ENCODE results near the gene GNA15.
"Not testable (repeated sequence)": the region's sequence is repeated elsewhere in the genome, so short reads cannot be mapped to it uniquely, and the experiment has no call there.

Gene GNA15

DNA sequence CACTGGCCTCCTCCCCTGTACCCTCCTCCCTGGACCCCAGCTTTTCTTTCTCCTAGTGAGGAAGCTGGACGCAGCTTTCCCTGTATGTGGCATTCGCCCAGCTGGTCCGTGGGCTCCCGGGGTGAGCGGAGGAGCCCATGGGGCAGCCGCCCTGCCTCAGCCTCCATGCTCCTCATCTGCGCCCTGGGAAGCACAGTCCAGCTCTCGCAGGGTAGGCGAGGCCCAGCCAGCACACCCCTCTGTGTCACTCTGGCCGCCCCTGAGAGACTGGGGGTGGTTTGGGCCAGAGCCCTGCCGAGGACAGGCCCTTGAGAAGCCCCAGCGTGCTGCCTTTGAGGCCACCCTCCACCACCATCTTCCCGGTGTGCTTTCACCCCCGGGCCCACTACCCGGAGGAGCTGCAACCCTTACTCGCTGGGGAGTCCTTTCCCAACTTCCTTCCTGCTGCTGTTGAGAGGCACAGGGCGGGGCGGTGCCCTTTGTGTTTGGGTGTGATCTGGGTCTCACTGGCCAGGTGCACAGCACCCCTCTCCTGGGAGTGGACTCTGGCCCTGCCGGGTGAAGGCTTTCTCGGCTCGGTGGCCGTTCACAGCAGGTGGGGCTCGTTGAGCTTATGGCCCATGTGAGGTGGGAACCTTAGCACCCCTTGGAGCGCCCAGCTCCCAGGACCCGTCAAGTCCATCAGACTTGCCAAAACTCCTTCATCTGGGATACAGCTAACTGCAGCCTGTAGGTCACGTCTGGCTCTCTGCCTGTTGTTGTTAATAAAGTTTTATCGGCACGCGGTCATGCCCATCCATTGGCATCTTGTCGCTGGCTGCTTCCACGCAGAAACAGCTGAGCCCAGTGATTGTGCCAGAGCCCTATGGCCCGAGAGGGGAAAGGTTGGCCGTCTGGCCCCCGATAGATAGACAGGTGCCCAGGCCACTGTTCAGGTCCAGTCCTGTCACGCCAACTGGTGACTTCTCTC, 53.1 kb downstream of the GNA15 start:
- no peak for DNase-seq

DNA sequence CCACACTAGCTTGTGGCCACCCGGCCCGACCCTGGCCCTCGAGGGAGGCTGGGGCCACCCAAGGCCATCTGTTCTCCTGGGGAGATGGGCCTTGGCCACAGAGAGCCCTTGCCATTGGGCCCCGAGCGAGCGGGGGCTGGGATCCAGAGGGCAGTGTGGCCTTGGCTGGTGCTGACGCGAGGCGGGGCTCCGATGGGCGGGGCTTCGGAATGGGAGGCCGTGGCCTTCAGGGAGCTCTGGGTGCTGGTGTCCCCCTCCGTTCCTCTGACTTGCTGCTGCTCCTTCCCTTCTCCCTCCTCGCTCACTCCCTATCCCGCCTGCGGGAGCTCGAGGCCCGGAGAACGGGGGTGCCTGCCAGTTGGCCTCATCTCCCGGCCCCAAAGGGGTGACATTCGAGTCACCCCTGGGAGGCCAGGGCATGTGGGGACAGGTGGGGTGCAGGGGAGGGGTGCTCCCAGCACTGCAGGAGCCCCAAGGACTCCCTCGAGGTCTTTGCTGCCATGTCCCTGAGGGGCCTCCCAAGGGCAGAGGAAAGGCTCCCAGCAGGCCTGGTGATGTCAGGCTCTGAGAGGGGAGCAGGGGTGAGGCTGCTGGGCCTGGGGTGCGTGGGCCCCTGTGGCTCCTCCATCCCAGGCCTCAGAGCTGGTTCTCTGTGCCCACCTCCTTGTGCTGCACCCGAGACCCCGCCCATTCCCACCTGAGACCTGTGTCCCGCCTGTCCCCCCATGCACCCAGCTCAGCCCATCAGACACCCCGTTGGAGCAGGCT, 54.1 kb downstream of the GNA15 start:
- no peak for DNase-seq

DNA sequence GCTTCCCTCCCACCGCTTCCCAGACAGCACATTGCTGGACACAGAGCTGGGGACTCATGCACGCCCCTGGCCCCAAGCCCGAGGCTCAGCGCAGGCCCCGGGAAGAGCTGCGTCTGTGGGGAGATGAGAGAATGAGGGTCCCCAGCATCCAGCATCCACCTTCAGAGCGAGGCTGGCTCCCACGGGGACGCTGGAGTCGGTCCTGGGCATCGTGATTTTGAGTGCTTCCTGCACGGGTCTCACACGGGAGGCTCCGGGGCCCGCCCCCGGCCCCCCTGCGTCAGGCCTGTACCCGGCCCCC, 54.6 kb downstream of the GNA15 start:
- no peak for DNase-seq

DNA sequence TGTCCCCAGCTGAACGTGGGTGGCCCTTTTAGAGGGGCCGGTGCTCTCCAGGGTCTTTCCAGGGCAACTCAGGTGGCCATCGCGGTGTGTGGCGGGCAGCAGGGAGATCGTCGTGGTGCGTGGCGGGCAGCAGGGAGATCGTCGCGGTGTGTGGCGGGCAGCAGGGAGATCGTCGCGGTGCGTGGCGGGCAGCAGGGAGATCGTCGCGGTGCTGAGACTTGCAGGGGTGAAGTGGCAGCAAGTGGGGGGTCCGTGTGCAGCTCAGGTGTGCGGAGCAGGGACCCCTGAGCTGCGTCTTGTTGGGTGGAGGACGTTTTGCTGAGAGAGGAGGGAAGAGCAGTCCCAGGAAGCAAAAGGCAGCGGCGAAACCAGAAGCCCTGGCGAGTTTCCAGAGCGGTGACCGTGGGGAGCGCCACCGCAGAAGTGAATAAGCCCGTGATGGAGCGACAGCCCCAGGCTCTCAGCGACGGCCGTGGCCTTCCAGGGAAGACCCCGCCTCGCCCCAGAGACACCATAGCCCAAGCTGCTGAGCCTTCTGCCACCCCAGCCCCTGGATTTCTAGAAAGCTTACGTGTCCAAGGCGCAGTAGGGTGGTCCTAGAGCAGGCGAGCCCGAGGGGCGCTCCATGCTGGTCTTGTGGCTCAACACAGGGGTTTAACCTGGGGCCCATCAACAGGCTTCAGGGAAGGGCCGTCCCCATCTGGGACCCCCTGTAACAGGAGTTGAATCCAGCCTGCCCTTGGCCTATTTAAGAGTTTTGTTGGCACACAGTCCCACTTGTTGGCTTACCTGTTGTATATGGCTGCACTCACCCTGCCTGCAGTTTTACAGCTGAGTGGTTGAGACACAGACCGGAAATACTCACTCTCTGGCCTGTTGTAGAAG, 55.3 kb downstream of the GNA15 start:
- no peak for DNase-seq

DNA sequence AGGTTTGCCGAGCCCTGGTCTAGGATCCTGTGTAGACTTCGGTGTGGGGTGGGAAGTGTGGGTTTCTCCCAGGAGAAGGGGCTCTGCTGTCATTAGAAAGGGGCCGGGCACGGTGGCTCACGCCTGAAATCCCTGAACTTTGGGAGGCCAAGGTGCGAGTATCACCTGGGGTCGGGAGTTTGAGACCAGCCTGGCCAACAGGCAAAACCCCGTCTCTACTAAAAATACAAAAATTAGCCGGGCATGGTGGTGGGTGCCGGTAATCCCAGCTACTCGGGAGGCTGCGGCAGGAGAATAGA, 55.9 kb downstream of the GNA15 start:
- not testable (repeated sequence) for DNase-seq

DNA sequence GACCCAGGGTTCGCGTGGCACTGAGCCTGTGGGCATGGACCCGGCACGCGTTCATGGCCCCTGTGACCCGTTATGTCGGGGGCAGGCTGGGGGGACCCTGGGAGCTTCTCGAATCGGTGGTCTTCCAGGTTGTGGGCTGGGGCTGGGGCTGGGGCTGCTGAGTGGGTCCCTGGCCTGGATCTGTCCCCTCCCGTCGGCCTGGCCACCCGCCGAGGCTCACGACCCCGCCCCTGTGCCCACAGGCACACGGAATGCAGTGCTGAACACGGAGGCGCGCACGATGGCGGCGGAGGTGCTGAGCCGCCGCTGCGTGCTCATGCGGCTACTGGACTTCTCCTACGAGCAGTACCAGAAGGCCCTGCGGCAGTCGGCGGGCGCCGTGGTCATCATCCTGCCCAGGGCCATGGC, 56.4 kb downstream of the GNA15 start:
- DNase-seq, result no peak

DNA sequence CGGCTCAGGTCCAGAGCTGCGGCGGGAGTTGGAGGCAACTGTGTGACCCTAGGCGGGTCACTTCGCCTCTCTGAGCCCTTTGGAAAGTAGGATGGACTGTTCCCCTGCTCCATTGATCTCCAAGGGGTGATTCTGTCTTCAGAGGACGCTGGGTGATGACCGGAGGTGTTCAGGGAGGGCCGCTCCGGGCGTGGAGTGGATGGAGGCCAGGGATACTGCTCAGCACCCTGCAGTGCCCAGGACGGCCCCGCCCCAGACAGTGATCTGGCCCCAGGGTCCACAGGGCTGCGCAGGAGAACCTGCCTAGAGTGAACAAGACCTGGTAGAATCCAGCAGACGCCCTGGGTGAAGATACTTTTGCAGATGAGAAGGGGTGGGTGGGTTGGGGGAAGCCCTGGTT, 56.9 kb downstream of the GNA15 start:
- DNase-seq, result no peak

DNA sequence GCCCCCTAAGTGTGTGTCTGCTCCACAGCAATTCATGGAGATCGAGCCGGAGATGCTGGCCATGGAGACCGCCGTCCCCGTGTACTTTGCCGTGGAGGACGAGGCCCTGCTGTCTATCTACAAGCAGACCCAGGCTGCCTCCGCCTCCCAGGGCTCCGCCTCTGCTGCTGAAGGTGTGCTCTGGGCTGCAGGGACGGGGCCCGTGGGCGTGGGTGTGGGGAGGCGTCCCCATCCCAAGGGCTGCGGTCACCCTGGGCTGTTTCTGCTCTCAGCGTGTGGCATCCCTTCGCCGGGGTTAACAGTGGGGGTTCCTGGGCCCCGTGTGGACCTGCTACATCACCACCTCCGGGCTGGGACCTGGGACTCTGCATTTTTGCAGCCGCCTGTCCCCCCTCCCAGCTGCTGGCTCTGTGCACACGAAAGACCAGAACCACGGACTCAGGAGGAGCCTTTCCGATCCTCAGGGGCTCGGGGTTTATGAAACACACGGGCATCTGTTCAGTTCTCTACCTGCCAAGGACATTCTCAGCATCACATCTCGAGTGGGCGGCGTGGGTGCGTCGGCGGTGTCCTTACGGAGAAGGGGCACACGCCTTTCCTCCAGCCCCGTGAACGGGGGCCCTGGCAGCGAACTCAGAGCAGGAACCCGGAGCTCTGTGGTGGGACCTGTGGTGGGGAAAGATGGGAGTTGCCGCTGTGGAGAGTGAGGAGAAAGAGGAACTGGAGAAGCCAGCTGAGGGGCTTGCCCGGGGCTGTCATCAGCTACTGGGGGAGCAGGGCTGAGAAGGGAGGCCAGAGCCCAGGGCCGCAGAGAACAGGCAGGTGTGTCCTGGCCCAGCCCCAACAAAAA, 57.6 kb downstream of the GNA15 start:
- no peak for DNase-seq

DNA sequence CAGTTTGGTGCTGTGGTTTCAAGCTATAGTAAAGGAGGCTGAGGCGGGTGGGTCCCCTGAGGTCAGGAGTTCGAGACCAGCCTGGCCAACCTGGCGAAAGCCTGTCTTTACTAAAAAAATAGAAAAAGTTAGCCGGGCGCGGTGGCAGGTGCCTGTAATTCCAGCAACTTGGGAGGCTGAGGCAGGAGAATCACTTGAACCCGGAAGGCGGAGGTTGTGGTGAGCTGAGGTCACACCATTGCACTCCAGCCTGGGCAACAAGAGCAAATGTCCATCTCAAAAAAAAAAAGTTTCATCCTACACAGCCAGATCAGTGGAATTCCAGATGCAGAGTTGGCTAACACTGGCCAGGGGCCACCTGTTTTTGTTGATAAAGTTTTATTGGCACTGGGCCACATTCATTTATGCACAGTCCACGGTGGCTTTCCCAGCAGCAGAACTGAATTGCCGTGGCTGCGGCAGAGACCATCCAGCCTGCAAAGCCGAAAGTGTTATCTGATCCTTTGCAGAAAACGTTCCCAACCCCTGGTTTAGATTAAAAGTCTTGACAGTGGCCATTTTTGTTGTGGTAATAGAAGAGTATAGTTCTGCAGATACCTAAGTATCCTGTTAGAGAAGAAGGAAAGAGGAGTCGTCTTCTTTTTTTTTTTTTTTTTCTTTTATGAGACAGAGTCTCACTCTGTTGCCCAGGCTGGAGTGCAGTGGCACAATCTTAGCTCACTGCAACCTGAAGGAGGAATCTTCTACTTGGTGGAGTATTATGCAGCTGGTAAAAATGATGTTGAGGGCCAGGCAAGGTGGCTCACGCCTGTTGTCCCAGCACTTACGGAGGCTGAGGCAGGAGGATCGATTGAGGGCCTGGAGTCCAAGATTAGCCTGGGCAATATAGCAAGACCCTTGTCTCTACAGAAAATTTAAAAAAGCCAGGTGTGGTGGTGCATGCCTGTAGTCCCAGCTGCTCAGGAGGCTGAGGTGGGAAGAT, 58.6 kb downstream of the GNA15 start:
- no peak for DNase-seq

DNA sequence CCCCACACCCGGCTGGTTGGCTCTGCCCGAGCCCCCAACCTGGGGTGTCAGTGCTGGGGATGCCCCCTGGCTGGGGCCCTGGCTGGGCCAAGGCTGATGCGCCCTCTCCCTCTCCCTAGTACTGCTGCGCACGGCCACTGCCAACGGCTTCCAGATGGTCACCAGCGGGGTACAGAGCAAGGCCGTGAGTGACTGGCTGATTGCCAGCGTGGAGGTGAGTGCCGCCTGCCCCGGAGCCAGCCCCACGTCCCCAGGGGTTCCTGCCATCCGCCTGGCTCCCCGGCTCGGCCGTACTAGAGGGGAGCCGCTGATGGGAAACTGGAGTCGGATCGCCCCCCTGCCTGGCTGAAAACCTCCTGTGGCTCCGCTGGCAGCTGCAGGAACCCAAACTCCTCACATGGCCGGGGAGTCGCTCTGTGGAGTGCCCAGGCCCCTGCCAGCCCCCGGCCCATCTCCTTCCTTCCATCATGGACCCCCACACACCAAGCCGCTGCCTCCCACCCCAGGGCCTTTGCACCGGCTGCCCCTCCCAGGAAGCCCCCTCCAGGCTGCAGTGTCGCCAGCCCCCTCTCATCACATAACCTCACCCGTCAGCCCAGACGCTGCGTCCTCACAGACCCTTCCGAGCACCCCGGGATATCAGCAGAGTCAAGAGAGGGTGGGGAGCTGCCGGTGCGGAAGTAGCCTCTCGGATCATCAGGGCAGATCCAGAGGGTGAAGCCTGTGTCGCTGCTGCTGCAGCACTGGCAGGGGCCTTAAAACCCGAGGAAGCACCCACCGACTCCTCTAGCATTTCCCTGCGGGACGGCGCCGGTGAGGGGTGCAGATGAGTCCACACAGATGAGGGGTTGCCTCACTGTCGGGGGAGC, 60.5 kb downstream of the GNA15 start:
- no peak for DNase-seq

DNA sequence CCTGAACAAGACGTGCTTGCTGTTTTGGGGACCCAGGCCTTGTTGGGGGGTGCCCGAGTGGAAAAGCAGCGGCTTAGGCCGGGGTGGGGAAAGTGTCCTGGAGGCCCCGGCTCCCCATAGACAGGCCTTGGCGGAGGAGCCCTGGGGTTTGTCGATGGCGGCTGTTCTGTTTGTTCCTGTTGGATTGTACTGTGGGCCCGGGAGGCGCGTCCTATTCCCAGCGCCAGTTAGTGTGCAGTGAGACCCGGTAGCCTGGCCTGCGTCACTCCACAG, 61.0 kb downstream of the GNA15 start:
- DNase-seq, result no peak

DNA sequence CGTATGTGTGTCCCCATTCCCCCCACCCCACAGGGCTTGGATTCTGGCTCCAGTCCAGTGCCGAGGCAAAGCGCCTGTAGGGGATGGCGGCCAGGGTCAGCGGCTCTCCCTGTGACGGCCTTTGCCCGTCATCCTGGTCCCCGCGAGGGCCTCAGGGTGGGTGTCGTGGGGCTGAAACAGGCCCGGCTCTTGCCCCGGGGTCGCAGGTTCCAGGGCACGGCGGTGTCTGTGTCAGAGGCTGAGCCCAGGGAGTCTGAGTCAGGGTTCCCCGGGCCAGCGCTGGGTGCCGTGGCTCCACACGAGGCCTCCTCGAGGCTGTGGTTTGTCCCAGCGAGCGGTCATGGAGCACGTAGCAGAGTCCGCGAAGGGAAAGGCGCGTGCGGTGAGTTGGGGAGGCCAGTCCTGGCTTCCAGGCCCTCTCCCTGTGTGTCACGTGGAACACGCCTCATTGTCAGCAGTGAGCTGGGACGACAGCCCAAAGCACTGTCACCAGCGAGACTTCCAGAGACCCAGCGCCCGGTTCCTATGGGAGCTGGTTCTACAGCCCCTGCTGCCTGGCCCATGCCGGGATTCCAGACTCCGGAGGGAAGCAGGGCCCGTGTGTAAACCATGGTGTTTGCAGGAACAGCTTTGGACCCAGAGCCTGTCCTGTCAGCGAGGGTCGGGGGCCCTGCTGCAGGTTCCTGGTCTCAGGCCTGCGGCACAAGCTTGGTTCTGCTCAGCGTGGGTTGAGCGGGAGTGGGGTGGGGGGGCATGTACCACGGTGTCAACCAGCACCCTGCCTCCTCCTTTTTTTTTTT, 63.3 kb downstream of the GNA15 start:
- DNase-seq, result no peak

DNA sequence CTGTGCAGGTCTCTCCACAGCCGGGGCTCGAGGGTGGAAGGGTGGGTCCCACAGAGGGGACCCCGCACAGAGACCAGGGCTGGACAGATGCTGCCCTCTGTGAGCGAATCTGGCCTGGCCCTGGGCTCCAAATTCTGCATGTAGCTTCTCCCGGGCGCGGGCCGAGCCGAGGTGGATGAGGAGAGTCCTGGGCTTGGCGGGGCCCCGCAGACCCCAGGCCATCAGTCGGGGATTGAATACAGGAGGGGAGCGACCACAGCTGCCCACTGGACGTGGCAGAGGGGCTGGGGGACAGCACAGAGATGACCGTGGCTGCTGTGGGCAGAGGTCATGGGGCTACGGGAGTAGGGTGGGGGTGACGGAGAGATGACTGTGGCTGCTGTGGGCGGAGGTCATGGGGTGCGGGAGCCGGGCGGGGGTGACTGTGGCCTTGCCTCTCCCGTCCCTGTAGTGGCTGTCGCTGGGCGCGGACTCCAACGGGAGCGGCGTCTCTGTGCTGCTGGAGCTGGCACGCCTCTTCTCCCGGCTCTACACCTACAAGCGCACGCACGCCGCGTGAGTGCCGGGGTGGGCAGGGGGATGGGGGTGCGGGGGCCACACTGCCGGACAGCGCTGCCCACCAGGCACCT, 65.4 kb downstream of the GNA15 start:
- DNase-seq, result no peak

DNA sequence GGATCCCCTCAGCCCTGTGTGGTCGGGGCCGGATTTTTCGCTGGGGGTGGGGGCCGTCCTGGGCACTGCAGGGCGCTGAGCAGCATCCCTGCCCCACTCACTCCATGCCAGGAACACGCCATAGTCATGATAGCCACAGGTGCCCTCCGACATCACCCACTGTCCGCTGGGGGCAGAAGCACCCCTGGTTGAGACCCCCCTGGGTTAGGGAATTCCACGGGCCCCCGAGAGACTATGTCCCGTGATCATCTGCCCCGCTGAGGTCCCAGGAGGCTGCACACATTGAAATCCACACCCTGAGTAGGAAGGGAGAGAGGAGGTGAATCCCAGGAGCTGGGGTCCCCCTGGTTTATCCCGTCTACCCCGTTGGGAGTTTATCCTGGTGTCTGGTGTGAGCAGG, 66.1 kb downstream of the GNA15 start:
- DNase-seq, result no peak

DNA sequence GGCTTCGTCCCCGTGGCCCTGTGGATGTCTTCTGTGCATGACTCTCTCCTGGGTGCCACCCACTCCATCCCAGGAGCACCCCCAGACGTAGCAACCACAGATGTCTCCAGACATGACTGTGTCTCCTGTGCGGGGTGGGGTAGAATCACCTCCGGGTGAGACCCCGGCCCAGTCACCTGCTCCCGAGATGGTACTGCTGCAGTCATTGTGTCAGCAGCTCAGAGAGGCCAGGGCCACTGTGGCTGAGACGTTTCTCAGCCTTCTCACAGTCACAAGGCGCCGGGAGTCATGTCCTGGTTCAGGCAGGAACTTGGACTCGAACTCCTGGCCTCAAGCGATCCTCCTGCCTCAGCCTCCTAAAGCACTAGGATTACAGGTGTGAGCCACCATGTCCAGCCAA, 66.5 kb downstream of the GNA15 start:
- DNase-seq, result no peak

DNA sequence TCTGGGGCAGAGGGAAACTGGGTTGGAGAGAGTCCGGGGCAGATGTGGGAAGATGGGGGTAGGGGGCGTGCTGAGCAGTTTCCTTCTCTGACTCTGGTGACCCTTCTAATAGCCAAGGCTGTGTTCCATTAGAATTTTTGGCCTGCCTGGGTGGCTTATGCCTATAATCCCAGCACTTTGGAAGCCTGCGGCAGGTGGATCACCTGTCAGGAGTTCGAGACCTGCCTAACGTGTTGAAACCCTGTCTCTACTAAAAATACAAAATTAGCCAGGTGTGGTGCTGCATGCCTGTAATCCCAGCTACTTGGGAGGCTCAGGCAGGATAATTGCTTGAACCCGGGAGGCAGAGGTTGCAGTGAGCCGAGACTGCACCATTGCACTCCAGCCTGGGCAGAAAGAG, 67.1 kb downstream of the GNA15 start:
- not testable (repeated sequence) for DNase-seq

DNA sequence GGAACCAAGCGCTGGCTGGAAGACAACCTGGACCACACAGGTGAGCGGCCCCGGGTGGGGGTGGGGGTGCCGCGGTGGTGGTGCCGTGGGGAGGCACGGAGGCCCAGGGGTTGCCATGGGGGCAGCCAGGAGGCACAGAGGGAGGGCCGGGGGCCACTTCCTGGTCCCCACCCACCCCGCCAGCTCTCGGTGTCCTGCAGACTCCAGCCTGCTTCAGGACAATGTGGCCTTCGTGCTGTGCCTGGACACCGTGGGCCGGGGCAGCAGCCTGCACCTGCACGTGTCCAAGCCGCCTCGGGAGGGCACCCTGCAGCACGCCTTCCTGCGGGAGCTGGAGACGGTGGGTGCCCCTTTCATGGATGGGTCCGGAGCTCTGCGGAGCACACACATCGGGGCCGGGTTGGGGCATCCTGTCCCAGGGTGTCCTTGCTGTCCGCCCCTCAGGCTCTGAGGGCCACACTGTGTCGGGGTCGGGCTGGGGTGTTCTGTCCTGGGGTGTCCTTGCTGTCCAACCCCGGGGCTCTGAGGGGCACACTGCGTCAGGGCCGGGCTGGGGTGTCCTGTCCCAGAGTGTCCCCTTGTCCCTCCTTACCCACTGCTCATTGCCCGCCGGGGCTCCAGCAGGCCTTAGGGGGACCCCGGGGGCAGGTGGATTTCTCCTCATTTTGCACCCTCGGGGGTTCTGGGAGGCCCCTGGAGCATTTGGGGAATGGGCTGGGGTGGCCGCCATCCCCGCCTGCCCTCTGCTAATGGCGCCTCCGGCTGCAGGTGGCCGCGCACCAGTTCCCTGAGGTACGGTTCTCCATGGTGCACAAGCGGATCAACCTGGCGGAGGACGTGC, 68.2 kb downstream of the GNA15 start:
- no peak for DNase-seq

Measured in amygdala (tissue), 56 donors.